ENCODE data around the gene PLET1. TPM values are rescaled to one million over a fixed set of nuclear protein-coding genes. Genes with fewer than 3 reads are reported as not detected.
A peak's percentile ranks its signal among the peaks of the same experiment; 100 is the strongest.

PLET1 gene
- total RNA-seq, 1 experiment from 2014 or later: 0.26 TPM

DNA sequence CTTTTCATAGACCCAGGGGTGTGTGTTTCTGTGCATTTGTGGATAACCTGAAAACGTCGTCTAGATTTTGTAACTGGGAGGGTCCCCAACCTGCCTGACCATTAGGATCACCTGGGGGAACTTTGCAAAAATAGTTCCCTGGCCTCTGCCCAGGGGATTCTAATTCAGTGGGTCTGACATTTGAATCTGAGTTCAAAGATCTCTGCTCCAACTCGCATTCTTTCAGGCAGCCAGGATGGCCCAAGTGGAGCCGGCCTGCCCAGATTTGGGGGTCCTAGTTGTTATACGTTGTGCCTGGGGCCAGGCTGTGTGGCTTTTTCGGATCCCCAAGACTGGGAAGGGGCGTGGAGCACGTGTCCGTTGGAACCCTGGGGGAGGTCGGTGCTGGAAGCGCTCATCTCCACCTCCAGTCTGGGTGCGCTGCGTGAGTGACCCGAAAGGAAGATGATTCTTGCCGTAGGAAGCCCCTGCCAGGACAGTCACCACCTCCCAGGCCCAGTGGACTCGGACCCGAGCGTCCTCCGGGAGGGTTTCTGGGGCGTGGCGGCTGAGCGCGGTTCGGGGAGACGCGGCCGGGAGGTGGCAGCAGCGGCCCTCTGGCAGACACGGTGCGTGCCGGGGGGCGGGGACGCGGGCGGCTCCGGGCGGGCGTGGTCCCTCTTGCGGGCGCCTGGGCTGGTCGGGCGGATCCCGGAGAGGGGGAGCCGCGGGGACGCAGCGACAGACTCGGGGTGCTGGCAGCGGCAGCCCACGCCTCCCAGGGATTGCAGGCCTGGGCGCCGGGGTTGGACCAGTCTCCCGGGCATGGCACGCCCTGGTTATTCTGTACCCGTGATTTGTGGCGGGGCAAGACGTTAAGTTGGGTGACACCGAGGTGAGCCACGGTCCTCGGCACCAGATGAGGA, 29.2 kb upstream of the PLET1 start:
- no peaks in the 10 kb centered on the region for H3K9me3 ChIP-seq (ENCODE audit: low read length)
- H3K9ac ChIP-seq (ENCODE audit: low read length): peak overlapping the region; percentile 65
- no peaks in the 10 kb centered on the region for H4K20me1 ChIP-seq (ENCODE audit: low read length)
- ATAC-seq (peak; percentile 91), DNase-seq (peak; percentile 77)
- H3K4me1 ChIP-seq (ENCODE audit: insufficient read depth, low read length): peaks cover 25% of the 10 kb centered on the region
- CTCF ChIA-PET: interaction anchor here (1.4 kb wide), 1 partner anchor 1000 kb away, joined by 5 read pairs; no protein-coding TSS in a partner anchor
- H2AFZ ChIP-seq (ENCODE audit: low read length): peak overlapping the region; percentile 95
- H3K4me3 ChIP-seq (ENCODE audit: low read length): peak overlapping the region; percentile 74
- TF ChIP-seq EZH2 (IDR thresholded peaks at IDR 0.05; ENCODE audit: low read length, unreplicated experiment): no peak
- TF ChIP-seq, protein P1, sequence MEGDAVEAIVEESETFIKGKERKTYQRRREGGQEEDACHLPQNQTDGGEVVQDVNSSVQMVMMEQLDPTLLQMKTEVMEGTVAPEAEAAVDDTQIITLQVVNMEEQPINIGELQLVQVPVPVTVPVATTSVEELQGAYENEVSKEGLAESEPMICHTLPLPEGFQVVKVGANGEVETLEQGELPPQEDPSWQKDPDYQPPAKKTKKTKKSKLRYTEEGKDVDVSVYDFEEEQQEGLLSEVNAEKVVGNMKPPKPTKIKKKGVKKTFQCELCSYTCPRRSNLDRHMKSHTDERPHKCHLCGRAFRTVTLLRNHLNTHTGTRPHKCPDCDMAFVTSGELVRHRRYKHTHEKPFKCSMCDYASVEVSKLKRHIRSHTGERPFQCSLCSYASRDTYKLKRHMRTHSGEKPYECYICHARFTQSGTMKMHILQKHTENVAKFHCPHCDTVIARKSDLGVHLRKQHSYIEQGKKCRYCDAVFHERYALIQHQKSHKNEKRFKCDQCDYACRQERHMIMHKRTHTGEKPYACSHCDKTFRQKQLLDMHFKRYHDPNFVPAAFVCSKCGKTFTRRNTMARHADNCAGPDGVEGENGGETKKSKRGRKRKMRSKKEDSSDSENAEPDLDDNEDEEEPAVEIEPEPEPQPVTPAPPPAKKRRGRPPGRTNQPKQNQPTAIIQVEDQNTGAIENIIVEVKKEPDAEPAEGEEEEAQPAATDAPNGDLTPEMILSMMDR (conservative IDR thresholded peaks at IDR 0.05; ENCODE audit: low read depth, low read length): peak; percentile 94
- TF ChIP-seq EZH2phosphoT487 (IDR thresholded peaks at IDR 0.05; ENCODE audit: borderline replicate concordance, low read length): no peak
- no peak overlapping the region for H3K27ac ChIP-seq (ENCODE audit: low read length)
- POLR2A ChIA-PET (ENCODE audit: unreplicated experiment): interaction anchor here (0.5 kb wide), 1 partner anchor 225 kb away, joined by 4 read pairs; no protein-coding TSS in a partner anchor
- H3F3A ChIP-seq (ENCODE audit: low read length, unreplicated experiment): no peaks in the 10 kb centered on the region
- no TSS peak for BruUV-seq (replicated peaks)
- no peaks in the 10 kb centered on the region for H3K79me2 ChIP-seq (ENCODE audit: low read length)
- intact Hi-C loops (cut with micrococcal nuclease): loop anchor here (1.0 to 10.0 kb wide), 4 partner anchors 205 to 999 kb away; partner anchors contain the start of genes SDHD and TIMM8B
- peak overlapping the region; percentile 86 for H3K4me2 ChIP-seq (ENCODE audit: low read length)
- H3K27me3 ChIP-seq (ENCODE audit: low read length): no peaks in the 10 kb centered on the region
- H3K36me3 ChIP-seq (ENCODE audit: low read depth, low read length): no peaks in the 10 kb centered on the region
- no peaks in the 10 kb centered on the region for H3K9me2 ChIP-seq (replicated peaks; ENCODE audit: low read length)

DNA sequence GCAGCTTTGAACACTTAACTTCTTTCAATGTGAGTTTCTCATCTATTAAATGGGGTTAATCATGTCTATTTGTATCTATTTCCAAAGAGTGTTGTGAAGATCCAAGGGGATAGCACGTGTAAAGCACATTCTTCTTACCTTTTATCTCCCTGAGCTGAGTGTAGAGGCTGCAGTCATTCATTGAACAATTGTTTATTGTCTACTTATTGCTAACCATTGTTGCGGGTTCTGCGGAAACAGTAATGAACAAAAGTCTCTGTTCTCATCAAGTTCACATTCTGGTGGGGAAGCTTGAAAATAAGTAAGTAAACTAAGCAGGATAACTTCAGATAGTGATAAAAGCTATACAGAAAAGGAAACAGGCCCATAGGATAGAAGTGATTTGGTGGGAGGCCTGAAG, 27.4 kb upstream of the PLET1 start:
- intact Hi-C loops (cut with micrococcal nuclease): loop anchor here (10.0 kb wide), 1 partner anchor 203 kb away; the partner anchor contains the start of genes SDHD and TIMM8B
- Histone ChIP-seq H4K20me1 (ENCODE audit: low read length) (no peaks in the 10 kb centered on the region), H3K27me3 (ENCODE audit: low read length) (no peaks in the 10 kb centered on the region), H3K79me2 (ENCODE audit: low read length) (no peaks in the 10 kb centered on the region), H3K4me3 (ENCODE audit: low read length) (no peak overlapping the region), H2AFZ (ENCODE audit: low read length) (no peak overlapping the region), H3K9me2 (replicated peaks; ENCODE audit: low read length) (no peaks in the 10 kb centered on the region), H3K36me3 (ENCODE audit: low read depth, low read length) (no peaks in the 10 kb centered on the region), H3K27ac (ENCODE audit: low read length) (no peak overlapping the region), H3K4me2 (ENCODE audit: low read length) (no peak overlapping the region), H3K4me1 (ENCODE audit: insufficient read depth, low read length) (peaks cover 19% of the 10 kb centered on the region), H3K9me3 (ENCODE audit: low read length) (no peaks in the 10 kb centered on the region), H3F3A (ENCODE audit: low read length, unreplicated experiment) (no peaks in the 10 kb centered on the region), H3K9ac (ENCODE audit: low read length) (no peak overlapping the region)
- BruUV-seq (replicated peaks): no TSS peak
- ATAC-seq (no peak), DNase-seq (no peak)
- ChIA-PET CTCF (interaction anchor here (0.5 to 0.9 kb wide), 2 partner anchors 183 to 1002 kb away, joined by 3 read pairs; no protein-coding TSS in a partner anchor), POLR2A (ENCODE audit: unreplicated experiment) (no interaction called here)
- TF ChIP-seq EZH2 (IDR thresholded peaks at IDR 0.05; ENCODE audit: low read length, unreplicated experiment) (no peak), EZH2phosphoT487 (IDR thresholded peaks at IDR 0.05; ENCODE audit: borderline replicate concordance, low read length) (no peak)
- TF ChIP-seq, protein P1 (conservative IDR thresholded peaks at IDR 0.05; ENCODE audit: low read depth, low read length): no peak

Measured in PC-3 (cell line).